OCI-LY1 (cell line): ENCODE data around the gene ZNF791.

Experiments
- CTCF ChIP-seq: fragments of 200-600 bp; sonication (generic), shearing (Covaris generic); IDR thresholded peaks from 2 replicates; pipeline ENCODE4 v1.5.1; 2017; ENCODE audit warnings: mild to moderate bottlenecking, antibody characterized with exemption, low read length, moderate library complexity, mixed read lengths
- EZH2 ChIP-seq: fragments of 200-600 bp; sonication (generic), shearing (Covaris generic); IDR thresholded peaks from 2 replicates; pipeline ENCODE4 v1.8.0; 2017; ENCODE audit warnings: borderline replicate concordance, mixed run types, mild to moderate bottlenecking, antibody characterized with exemption, low read length, moderate library complexity, mixed read lengths

- TF ChIP-seq CTCF (no peak), EZH2 (no peak)
These were observed 70.6 kb downstream of the ZNF791 start, which contains the start of gene DHPS for GRCh38 chr19:12681074-12681987.
